Smooth muscle cell (in vitro differentiated cells): ENCODE results near the gene PDZD11. TPM values are rescaled to one million over a fixed set of nuclear protein-coding genes. Genes with fewer than 3 reads are reported as not detected.

ENCODE experiments used
- DNase-seq: peaks from one replicate; lab custom pipeline; 2025; ENCODE audit not compliant: unreplicated experiment; lab: John Stamatoyannopoulos, UW
- H2AFZ ChIP-seq: fragments of 200-600 bp; sonication (generic); 2 replicates; pipeline ENCODE4 v1.6.0; 2016; ENCODE audit warnings: antibody characterized with exemption, low read depth, mild to moderate bottlenecking
- H3F3A ChIP-seq: fragments of 200-600 bp; sonication (generic); 2 replicates; pipeline ENCODE4 v1.6.0; 2017; ENCODE audit warnings: antibody characterized with exemption, low read depth
- H3K27ac ChIP-seq: fragments of 200-600 bp; sonication (generic); 2 replicates; pipeline ENCODE4 v1.5.1; 2016; ENCODE audit warnings: low read depth, mild to moderate bottlenecking
- H3K27me3 ChIP-seq: fragments of 200-600 bp; sonication (generic); 2 replicates; pipeline ENCODE4 v1.6.1; 2016; ENCODE audit warnings: low read depth, mild to moderate bottlenecking
- H3K36me3 ChIP-seq: fragments of 200-600 bp; sonication (generic); 2 replicates; pipeline ENCODE4 v1.5.1; 2016; ENCODE audit warnings: low read depth
- H3K4me1 ChIP-seq: fragments of 200-600 bp; sonication (generic); 2 replicates; pipeline ENCODE4 v1.5.1; 2016; ENCODE audit warnings: low read depth
- H3K4me2 ChIP-seq: fragments of 200-600 bp; sonication (generic); 2 replicates; pipeline ENCODE4 v1.6.0; 2016; ENCODE audit warnings: mild to moderate bottlenecking
- H3K4me3 ChIP-seq: fragments of 200-600 bp; sonication (generic); 2 replicates; pipeline ENCODE4 v1.5.1; 2016; ENCODE audit warnings: mild to moderate bottlenecking
- H3K79me2 ChIP-seq: fragments of 200-600 bp; sonication (generic); 2 replicates; pipeline ENCODE4 v1.6.0; 2016; ENCODE audit warnings: low read depth, mild to moderate bottlenecking
- H3K9ac ChIP-seq: fragments of 200-600 bp; sonication (generic); 2 replicates; pipeline ENCODE4 v1.6.0; 2016; ENCODE audit warnings: low read depth
- H3K9me3 ChIP-seq: fragments of 200-600 bp; sonication (generic); replicated peaks from 2 replicates; pipeline ENCODE4 v1.5.1; 2016; ENCODE audit warnings: low read depth
- H4K20me1 ChIP-seq: fragments of 200-600 bp; sonication (generic); 2 replicates; pipeline ENCODE4 v1.6.0; 2016; ENCODE audit warnings: low read depth
- CTCF ChIP-seq: fragments of 200-600 bp; sonication (generic); IDR thresholded peaks from 2 replicates; pipeline ENCODE4 v1.5.1; 2017; ENCODE audit warnings: borderline replicate concordance, mild to moderate bottlenecking, antibody characterized with exemption; ENCODE audit not compliant: insufficient read depth, poor library complexity, severe bottlenecking
- WGBS: methylation state at CpG from one replicate; pipeline ENCODE4 v1.1.7; 2016; ENCODE audit warnings: low lambda C conversion rate; 5-methylcytosine and 5-hydroxymethylcytosine counted together
- polyA plus RNA-seq: library from polyadenylated mRNA; unstranded; fragments of >200 nt; fragmentation: Nextera tagmentation; extraction: Ambion mirVana; gene quantifications from 2 replicates; pipeline ENCODE4 v1.2.1, GENCODE V29; 2016
- total RNA-seq: library from RNA; depleted of rRNA; stranded (reverse); fragments of >200 nt; gene quantifications from 2 replicates; pipeline ENCODE4 v1.2.3, GENCODE V29; 2014

PDZD11 gene
- total and polyA plus RNA-seq, 2 experiments from 2014 or later, result 63.1 to 69.7 TPM

GRCh38 chrX:70257423-70258288, 32.1 kb downstream of the PDZD11 start:
- Histone ChIP-seq H3K4me3 (no peak overlapping the region), H3K79me2 (no peaks in the 10 kb centered on the region), H3K4me2 (no peak overlapping the region), H3K27ac (no peak overlapping the region), H2AFZ (no peak overlapping the region), H3K9me3 (no peaks in the 10 kb centered on the region), H3K27me3 (no peaks in the 10 kb centered on the region), H3F3A (no peaks in the 10 kb centered on the region), H3K9ac (no peak overlapping the region), H3K36me3 (no peaks in the 10 kb centered on the region), H3K4me1 (no peaks in the 10 kb centered on the region), H4K20me1 (no peaks in the 10 kb centered on the region)
- WGBS, result 66% methylated on average over 5 of the region's 5 CpGs
- no peak for TF ChIP-seq CTCF
- DNase-seq, result no peak

- no peaks in the 10 kb centered on the region for H3K4me1 ChIP-seq
- DNase-seq, result no peak
- TF ChIP-seq CTCF, result no peak
- H3K36me3 ChIP-seq, result no peaks in the 10 kb centered on the region
- no peaks in the 10 kb centered on the region for H3K79me2 ChIP-seq
- H3K4me2 ChIP-seq, result no peak overlapping the region
- no peaks in the 10 kb centered on the region for H3K9me3 ChIP-seq
- WGBS, result 77% methylated on average over 2 of the region's 2 CpGs
- no peaks in the 10 kb centered on the region for H4K20me1 ChIP-seq
- H3K27me3 ChIP-seq, result no peaks in the 10 kb centered on the region
- no peaks in the 10 kb centered on the region for H3F3A ChIP-seq
- H2AFZ ChIP-seq, result no peak overlapping the region
- H3K4me3 ChIP-seq, result no peak overlapping the region
- H3K9ac ChIP-seq, result no peak overlapping the region
- H3K27ac ChIP-seq, result no peak overlapping the region
Measured at GRCh38 chrX:70255452-70255851, 34.3 kb downstream of the PDZD11 start.

DNA sequence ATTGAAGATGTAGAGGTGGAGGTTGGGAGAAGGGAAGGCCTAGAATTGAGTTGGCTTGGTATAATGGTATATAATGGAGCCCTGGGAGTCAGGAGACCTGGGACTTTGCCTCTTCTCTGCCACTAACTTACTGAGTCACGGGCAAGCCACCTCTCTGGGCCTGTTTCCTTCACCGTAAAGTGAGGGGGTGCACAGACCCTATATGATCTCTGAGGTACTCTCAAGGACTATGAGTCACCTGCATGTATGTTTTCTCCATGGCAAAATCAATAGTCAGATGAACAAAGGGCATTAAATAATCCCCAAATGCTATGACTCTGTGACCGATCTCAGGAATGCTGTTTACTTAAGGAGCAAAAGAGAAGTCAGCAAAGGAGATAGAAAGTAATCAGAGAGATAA, 34.8 kb downstream of the PDZD11 start:
- Histone ChIP-seq H3F3A (no peaks in the 10 kb centered on the region), H3K4me3 (no peak overlapping the region), H3K27me3 (no peaks in the 10 kb centered on the region)

More for the DNA sequence above, 34.8 kb downstream of the PDZD11 start:
- Histone ChIP-seq H3K36me3 (no peaks in the 10 kb centered on the region), H3K9ac (no peak overlapping the region), H3K27ac (peak overlapping the region; percentile 87), H3K4me1 (no peaks in the 10 kb centered on the region), H3K9me3 (no peaks in the 10 kb centered on the region), H3K4me2 (no peak overlapping the region), H3K79me2 (no peaks in the 10 kb centered on the region), H4K20me1 (no peaks in the 10 kb centered on the region), H2AFZ (no peak overlapping the region)
- 82% methylated on average over 3 of the region's 3 CpGs for WGBS
- no peak for DNase-seq
- TF ChIP-seq CTCF, result no peak
